Measurements from ENCODE around the gene ATXN7L1. TPM values are rescaled to one million over a fixed set of nuclear protein-coding genes. Genes with fewer than 3 reads are reported as not detected.

ATXN7L1 gene
- polyA plus RNA-seq, 1 experiment, result 5.5 TPM

DNA sequence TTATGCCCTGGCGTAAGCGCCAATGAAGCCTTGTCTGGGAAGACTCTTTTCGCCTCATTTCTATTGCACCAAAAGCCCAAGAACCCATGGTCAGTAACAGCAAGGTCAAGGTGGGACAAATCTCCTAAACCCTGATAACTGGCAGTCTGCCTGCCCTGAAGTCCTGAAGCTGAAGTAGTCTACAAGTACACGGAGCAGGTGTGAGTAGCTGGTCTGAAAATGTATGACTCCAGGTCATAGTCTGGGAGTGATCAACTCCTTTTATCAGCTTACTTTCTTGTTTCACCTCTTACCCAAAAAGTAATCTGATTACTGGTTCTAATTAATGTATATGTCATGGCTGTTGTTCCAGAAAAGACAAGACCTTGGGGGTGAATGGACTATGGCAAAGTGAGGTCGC is 187.8 kb downstream of the ATXN7L1 start:
- POLR2A ChIA-PET, result no interaction called here
- no peak overlapping the region for H3K27ac ChIP-seq (ENCODE audit: low read depth, low read length)
- no peaks in the 10 kb centered on the region for H3K27me3 ChIP-seq (ENCODE audit: control insufficient read depth, insufficient read depth, low read length)
- CTCF ChIA-PET, result no interaction called here
- H3K9me3 ChIP-seq (ENCODE audit: control insufficient read depth, insufficient read depth, low read length), result no peaks in the 10 kb centered on the region
- H3K4me3 ChIP-seq (ENCODE audit: low read depth, low read length), result no peak overlapping the region
- DNase-seq (ENCODE audit: low read depth, low spot score), result no peak
- TF ChIP-seq, protein P1, sequence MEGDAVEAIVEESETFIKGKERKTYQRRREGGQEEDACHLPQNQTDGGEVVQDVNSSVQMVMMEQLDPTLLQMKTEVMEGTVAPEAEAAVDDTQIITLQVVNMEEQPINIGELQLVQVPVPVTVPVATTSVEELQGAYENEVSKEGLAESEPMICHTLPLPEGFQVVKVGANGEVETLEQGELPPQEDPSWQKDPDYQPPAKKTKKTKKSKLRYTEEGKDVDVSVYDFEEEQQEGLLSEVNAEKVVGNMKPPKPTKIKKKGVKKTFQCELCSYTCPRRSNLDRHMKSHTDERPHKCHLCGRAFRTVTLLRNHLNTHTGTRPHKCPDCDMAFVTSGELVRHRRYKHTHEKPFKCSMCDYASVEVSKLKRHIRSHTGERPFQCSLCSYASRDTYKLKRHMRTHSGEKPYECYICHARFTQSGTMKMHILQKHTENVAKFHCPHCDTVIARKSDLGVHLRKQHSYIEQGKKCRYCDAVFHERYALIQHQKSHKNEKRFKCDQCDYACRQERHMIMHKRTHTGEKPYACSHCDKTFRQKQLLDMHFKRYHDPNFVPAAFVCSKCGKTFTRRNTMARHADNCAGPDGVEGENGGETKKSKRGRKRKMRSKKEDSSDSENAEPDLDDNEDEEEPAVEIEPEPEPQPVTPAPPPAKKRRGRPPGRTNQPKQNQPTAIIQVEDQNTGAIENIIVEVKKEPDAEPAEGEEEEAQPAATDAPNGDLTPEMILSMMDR (IDR thresholded peaks at IDR 0.05; ENCODE audit: low read depth, low read length), result no peak

DNA sequence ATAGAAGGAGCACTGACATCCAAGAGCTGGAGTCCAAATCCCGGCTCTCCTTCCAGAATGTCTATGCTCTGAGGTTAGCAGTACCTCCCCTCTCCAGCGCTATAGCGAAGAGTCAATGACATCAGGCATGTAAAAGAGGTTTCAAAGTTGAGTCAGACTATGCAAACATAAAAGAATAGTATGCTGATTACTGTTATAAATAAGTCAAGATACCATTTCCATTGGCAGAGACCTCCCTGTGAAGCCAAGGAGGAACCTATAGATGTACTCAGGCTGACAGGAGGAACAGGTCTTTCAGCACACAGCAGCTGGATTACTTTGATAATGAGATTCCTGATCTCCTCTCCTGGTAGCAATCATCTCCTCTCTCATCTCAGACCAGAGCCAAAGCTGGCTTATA is 191.2 kb downstream of the ATXN7L1 start:
- CTCF ChIA-PET, result no interaction called here

DNA sequence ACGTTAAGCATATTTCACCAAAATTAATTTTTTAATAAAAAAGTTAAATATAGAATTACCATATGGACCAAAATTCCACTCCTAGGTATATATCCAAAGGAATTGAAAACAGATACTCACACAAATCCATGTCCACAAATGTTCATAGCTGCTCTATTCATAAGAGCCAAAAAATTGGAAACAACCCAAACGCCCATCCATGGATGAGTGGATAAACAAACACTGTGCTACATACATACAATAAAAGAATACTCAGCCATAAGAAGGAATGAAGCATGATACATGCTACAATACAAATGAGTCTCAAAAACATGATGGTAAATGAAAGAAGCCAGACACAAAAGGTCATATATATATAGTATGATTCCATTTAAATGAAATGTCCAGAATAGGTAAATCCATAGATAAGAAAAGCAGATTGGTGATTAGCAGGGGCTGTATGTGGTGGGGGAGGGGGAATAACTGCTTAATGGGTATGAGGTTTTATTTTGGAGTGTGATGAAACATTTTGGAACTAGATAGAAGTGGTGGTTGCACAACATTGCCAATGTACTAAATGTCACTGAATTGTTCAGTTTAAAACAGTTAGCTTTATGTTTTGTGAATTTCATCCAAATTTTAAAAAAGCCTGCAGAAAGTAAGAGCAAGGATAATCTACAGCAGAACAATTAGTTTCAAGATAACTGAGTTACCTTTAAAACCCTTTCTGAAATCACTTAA is 193.9 kb downstream of the ATXN7L1 start:
- H3K27ac ChIP-seq (ENCODE audit: low read depth, low read length), result no peak overlapping the region
- H3K27me3 ChIP-seq (ENCODE audit: control insufficient read depth, insufficient read depth, low read length), result no peaks in the 10 kb centered on the region
- no peak for DNase-seq (ENCODE audit: low read depth, low spot score)
- no peak overlapping the region for H3K4me3 ChIP-seq (ENCODE audit: low read depth, low read length)
- H3K9me3 ChIP-seq (ENCODE audit: control insufficient read depth, insufficient read depth, low read length), result no peaks in the 10 kb centered on the region
- TF ChIP-seq, protein P1 (IDR thresholded peaks at IDR 0.05; ENCODE audit: low read depth, low read length), result no peak
- ChIA-PET CTCF (interaction anchor here (1.5 kb wide), 1 partner anchor 26 kb away, joined by 5 read pairs; no protein-coding TSS in a partner anchor), POLR2A (interaction anchor here (0.6 kb wide), 1 partner anchor 76 kb away, joined by 3 read pairs; no protein-coding TSS in a partner anchor)

More for the DNA sequence above, 191.2 kb downstream of the ATXN7L1 start:
- POLR2A ChIA-PET, result no interaction called here
- Histone ChIP-seq H3K4me3 (ENCODE audit: low read depth, low read length) (no peak overlapping the region), H3K9me3 (ENCODE audit: control insufficient read depth, insufficient read depth, low read length) (no peaks in the 10 kb centered on the region), H3K27me3 (ENCODE audit: control insufficient read depth, insufficient read depth, low read length) (no peaks in the 10 kb centered on the region), H3K27ac (ENCODE audit: low read depth, low read length) (no peak overlapping the region)
- no peak for DNase-seq (ENCODE audit: low read depth, low spot score)
- TF ChIP-seq, protein P1 (IDR thresholded peaks at IDR 0.05; ENCODE audit: low read depth, low read length), result no peak

DNA sequence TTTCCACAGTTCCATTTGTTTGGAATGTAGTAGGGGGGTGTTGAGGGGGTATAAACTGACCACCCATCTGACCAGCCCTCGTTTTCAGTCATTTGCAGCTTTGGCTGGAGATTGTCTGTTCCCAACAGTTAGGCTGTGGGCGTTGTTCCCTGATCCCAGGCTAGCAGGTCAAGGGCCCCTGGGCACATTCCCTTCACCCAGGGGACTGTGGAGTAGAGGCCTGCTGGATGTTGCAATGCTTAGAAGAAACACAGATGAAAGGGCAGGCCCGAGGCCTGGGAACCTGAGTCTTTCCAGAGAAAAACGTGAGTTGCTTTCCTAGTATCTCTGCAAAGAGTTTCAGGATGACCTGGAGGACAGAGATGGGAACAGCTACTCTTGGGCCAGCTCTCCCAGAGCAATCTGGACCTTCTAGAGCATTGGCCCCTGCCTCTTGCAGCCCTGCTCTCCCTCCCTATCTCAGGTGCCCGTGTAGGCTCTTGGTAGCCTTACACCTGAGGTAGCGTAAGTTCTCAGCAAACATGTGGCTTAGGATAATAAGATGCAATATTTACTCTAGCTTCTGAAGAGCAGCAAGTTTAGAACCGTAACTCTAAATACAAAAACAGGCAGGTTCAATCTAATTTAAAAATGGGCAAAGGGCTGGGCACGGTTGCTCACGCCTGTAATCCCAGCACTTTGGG is 195.8 kb downstream of the ATXN7L1 start:
- no peak overlapping the region for H3K4me3 ChIP-seq (ENCODE audit: low read depth, low read length)
- TF ChIP-seq, protein P1 (IDR thresholded peaks at IDR 0.05; ENCODE audit: low read depth, low read length), result no peak
- DNase-seq (ENCODE audit: low read depth, low spot score), result no peak
- no peak overlapping the region for H3K27ac ChIP-seq (ENCODE audit: low read depth, low read length)
- H3K9me3 ChIP-seq (ENCODE audit: control insufficient read depth, insufficient read depth, low read length), result no peaks in the 10 kb centered on the region
- ChIA-PET POLR2A (no interaction called here), CTCF (interaction anchor here (0.7 to 1.4 kb wide), 2 partner anchors 24 to 43 kb away, joined by 4 to 5 read pairs; no protein-coding TSS in a partner anchor)
- no peaks in the 10 kb centered on the region for H3K27me3 ChIP-seq (ENCODE audit: control insufficient read depth, insufficient read depth, low read length)
